HG03039 (cell line): Measurements from ENCODE around the gene OR2T4.
A peak's percentile ranks its signal among the peaks of the same experiment; 100 is the strongest.

Experiments
- ATAC-seq: cut with Tn5 transposase; IDR thresholded peaks from one replicate; pipeline ENCODE4 v1.9.1; 2021; ENCODE audit warnings: mild to moderate bottlenecking, moderate library complexity; ENCODE audit not compliant: unreplicated experiment

The OR2T4 gene

DNA sequence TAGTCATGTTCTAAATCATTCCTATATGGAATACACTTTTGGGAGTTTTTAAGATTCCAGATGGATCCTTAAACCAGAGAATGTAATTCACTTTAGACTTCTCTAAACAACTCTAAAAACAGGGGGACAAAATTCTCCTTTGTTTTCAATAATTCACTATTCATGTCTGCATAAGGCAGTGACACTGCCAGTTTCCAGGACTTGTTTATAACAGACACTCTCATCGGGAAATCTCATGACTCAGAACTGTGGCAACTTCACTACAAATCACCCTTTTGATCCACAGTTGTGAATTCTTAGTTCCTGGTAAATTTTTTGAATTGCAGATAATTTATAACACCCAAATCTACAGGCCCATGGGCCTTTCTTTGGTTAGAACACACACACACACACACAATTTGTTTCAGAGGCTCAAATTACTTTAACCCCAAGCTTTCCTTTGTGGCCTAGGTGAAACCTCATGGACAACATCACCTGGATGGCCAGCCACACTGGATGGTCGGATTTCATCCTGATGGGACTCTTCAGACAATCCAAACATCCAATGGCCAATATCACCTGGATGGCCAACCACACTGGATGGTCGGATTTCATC lies at the start of gene OR2T4:
OR2T4 (plus strand) TSS at position 545 of the 595 bp plus-strand sequence; CDS start at position 545, 0 bp downstream.
- ATAC-seq, result no peak

DNA sequence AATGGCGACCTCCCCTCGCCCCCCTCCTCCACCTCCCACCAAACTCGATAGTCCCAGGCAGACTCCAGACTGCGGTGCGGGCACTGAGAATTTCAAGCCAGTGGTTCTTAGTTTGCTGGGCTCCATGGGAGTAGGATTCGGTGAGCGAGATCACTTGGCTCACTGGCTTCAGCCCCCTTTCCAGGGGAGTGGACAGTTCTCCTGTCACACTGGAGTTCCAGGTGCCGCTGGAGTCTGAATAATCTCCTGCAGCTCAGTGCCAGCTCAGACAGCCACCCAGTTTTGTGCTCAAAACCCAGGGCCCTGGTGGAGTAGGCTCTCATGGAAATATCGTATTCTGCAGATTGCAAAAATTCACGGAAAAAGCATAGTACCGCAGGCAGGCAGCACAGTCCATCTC lies 44.7 kb upstream of the OR2T4 start:
- ATAC-seq, result no peak

DNA sequence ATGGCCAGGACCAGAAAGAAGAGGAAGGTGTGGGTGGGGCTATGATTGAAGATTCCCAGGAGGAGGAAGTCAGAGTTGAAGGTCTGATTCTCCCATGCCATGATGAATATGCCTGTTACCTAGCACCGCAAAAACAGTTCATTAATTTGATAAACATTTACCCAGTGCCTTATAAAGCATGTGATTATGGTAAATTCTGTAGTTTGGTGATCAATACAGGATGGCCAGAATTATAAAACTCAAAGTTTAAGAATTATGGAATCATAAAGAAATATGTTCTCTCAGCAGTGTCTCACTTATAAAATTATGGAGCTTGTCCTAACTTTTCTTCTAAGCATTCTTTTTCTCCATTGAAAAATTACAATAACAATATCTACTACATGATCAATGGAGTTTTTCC lies 37.0 kb upstream of the OR2T4 start, which contains the start of gene OR2M7:
OR2M7 (minus strand) TSS at position 101 of the 400 bp plus-strand sequence; CDS start at position 101, 0 bp downstream.
- no peak for ATAC-seq

- ATAC-seq, result no peak
Observed at GRCh38 chr1:248343451-248343850, 18.0 kb upstream of the OR2T4 start.

DNA sequence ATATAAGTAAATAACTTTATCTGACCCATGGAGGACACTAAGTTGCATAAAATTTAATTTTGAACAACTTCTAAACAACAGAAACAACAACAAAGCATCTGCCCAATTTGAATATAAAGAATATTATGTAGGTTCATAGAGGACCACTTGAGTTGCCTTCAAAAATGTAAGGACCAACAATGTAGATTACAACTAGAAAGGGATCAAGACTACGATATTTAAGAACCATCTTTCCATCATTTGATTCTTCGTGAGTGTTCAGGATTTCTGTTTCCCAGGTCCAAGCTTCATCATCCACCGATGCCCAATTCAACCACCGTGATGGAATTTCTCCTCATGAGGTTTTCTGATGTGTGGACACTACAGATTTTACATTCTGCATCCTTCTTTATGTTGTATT lies 13.0 kb upstream of the OR2T4 start, which contains the start of gene OR14C36:
OR14C36 (plus strand) TSS at position 301 of the 400 bp plus-strand sequence; CDS start at position 301, 0 bp downstream.
- no peak for ATAC-seq

GRCh38 chr1:248359415-248359814 lies 2.0 kb upstream of the OR2T4 start:
- ATAC-seq, result no peak

DNA sequence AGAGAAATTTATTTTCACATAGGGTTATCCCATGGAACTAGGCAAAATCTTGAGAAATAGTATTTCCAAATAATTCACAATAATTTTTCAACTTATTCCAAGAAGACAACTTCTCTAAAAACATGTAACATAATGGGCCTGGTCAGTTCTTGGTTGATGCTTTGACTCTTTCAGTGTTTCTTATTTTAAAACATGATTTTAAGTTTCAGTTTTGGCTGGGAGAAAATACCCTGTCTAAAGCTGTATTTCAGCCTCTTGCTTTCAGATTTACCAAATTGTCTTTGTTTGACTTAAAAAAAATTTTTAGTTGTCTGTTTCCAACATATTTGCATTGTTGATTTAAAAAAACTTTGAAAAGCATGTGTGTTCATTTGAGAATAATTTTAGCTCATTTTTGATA lies 5.1 kb downstream of the OR2T4 start:
- no peak for ATAC-seq

- no peak for ATAC-seq
Observed at GRCh38 chr1:248372394-248372793, 10.9 kb downstream of the OR2T4 start.

DNA sequence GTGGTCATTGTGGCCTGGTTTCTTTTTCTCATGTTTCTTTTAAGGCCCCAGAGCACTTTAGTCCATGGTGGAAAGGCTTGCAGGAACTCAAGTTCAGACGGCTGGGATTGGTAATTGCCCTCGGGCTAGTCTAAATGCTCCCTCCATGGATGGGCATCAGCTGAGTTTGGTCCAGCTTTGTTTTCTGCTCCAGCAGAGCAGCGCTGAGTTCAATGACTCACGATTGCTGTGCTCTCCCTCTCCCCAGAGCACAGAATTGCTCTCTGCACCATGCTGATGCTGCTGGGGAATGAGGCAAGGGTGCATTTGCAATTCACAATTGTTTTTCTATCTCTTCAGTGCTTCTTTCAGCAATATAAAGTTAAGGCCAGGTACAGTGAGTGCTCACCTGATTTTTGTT lies 12.3 kb downstream of the OR2T4 start:
- no peak for ATAC-seq

DNA sequence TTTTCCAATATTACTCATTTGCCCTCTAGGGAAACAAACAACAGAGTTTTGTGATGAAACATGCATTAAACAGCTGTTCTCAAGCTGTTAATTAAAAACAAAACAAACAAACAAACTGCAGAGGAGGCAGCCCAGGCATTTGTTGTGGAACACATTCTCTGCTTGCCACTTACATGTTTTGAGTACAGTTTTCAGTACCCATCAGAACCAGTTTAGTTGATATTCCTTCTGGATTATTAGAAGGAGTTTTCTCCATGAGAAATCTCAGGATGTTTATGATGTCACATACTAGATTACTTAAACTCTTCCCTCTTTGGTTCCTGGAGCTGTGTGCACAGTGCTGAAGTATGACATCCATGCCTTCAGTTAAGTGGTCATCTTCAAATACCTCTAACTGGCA lies 14.0 kb downstream of the OR2T4 start, which contains the start of gene OR2T6:
OR2T6 (plus strand) TSS at position 301 of the 400 bp plus-strand sequence. CDS start 11,863 bp downstream, outside the sequence.
- ATAC-seq, result no peak

GRCh38 chr1:248376916-248377315 lies 15.5 kb downstream of the OR2T4 start:
- ATAC-seq, result no peak

DNA sequence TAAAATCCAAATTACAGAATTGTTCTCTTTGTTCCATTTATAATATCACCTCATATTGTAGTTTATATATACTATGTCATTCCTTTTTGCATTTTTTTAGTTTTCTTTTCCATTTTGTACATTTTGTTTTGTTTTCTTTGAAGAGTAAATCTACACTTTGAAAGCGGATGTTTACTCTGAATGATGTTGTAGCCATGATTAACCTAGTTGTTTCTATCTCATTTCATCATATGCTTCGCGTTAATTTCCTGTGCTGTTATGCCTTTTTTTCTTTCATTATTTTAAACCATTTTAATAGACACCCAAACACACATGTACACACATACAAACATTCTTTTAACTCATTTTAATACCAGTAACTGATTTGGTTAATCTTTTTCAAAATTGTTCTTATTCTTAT lies 19.4 kb downstream of the OR2T4 start:
- no peak for ATAC-seq

GRCh38 chr1:248388426-248388825 lies 27.0 kb downstream of the OR2T4 start:
- no peak for ATAC-seq

DNA sequence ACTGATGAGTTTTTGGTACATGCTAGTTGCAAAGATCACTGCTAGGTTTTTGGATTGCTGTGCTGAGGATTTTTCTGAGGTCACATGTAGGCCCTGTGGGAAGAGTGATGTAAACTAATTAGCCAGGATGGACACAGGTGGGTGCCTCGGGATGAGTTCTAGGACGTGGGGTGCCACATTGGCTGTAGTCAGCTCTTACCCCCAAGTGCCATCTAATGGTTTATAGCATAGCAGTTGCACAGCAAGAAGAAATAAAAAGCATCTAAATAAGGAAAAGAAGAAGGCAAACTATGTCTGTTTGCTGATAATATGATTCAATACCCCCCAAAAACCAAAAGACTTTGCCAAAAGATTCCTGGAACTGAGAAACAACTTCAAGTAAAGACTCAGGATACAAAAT lies 31.6 kb downstream of the OR2T4 start:
- ATAC-seq, result no peak

- no peak for ATAC-seq
Observed at GRCh38 chr1:248402748-248403147, 41.3 kb downstream of the OR2T4 start, which contains the start of gene OR2T1. Gene OR2T1 (plus strand): TSS chr1:248403048. CDS start chr1:248406148, 3,100 bp downstream.

DNA sequence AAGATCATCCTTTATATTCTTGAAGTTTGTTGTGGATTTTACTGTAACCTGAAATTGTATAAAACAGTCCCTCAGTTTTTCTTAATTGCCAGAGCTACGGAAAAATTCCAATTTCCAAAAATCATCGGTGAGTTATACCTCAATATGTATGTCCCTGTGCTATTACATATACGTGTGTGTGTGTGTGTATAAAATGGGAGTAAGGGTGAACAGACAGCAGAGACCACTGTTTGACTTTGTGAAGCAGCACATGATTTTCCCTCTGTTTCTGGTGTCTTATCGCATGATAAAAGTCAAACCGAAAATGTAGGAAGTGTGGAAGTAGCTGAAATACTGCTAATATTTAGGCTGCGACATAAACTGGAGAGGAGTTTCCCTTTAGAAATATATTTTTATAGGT lies 42.6 kb downstream of the OR2T4 start:
- no peak for ATAC-seq

GRCh38 chr1:248406721-248407692 lies 45.5 kb downstream of the OR2T4 start:
- ATAC-seq, result peak; percentile 49
